ENCODE data around the gene SYNE2. TPM values are rescaled to one million over a fixed set of nuclear protein-coding genes. Genes with fewer than 3 reads are reported as not detected.

The SYNE2 gene
- total RNA-seq, 4 donors from 2014 or later = 96.9 to 207 (median 182) TPM

- H3K27me3 ChIP-seq = no peaks in the 10 kb centered on the region
- H3K4me1 ChIP-seq = no peaks in the 10 kb centered on the region
- intact Hi-C loops (cut with DNase I; ENCODE audit: low total_unique reads) = no loop called here
- no peak for DNase-seq
- H3K4me3 ChIP-seq = no peak overlapping the region
- H3K9me3 ChIP-seq = no peaks in the 10 kb centered on the region
- TF ChIP-seq CTCF (IDR thresholded peaks at IDR 0.05 in 4 of 5, conservative IDR thresholded peaks at IDR 0.05 in 1 of 5) (no peak), POLR2A (IDR thresholded peaks at IDR 0.05) (no peak)
- no peak for ATAC-seq
- H3K27ac ChIP-seq = no peak overlapping the region
- H3K36me3 ChIP-seq = peaks cover 0 to 15% of the 10 kb centered on the region in 2 donors
- in situ Hi-C loops (cut with MboI; ENCODE audit: low sequenced_read_pairs in 4 of 4) = no loop called here
Measured at GRCh38 chr14:64061115-64061514, 208.3 kb downstream of the SYNE2 start.

- no peak overlapping the region for H3K27ac ChIP-seq
- H3K9me3 ChIP-seq = no peaks in the 10 kb centered on the region
- no peaks in the 10 kb centered on the region for H3K4me1 ChIP-seq
- TF ChIP-seq POLR2A (IDR thresholded peaks at IDR 0.05) = no peak
- TF ChIP-seq CTCF (IDR thresholded peaks at IDR 0.05 in 4 of 5, conservative IDR thresholded peaks at IDR 0.05 in 1 of 5) = no peak
- H3K4me3 ChIP-seq = no peak overlapping the region
- DNase-seq = no peak
- in situ Hi-C loops (cut with MboI; ENCODE audit: low sequenced_read_pairs in 4 of 4) = no loop called here
- no peaks in the 10 kb centered on the region for H3K27me3 ChIP-seq
- no peak for ATAC-seq
- intact Hi-C loops (cut with DNase I; ENCODE audit: low total_unique reads) = no loop called here
- H3K36me3 ChIP-seq = peaks cover 0 to 12% of the 10 kb centered on the region in 2 donors
Measured at GRCh38 chr14:64061706-64062105, 208.9 kb downstream of the SYNE2 start.

- no peak for DNase-seq
- H3K27ac ChIP-seq = no peak overlapping the region
- H3K36me3 ChIP-seq = peaks cover 0 to 8% of the 10 kb centered on the region in 2 donors
- H3K4me3 ChIP-seq = no peak overlapping the region
- in situ Hi-C loops (cut with MboI; ENCODE audit: low sequenced_read_pairs in 4 of 4) (no loop called here), intact Hi-C loops (cut with DNase I; ENCODE audit: low total_unique reads) (no loop called here)
- no peaks in the 10 kb centered on the region for H3K9me3 ChIP-seq
- ATAC-seq = no peak
- H3K4me1 ChIP-seq = no peaks in the 10 kb centered on the region
- H3K27me3 ChIP-seq = no peaks in the 10 kb centered on the region
- TF ChIP-seq POLR2A (IDR thresholded peaks at IDR 0.05) (no peak), CTCF (IDR thresholded peaks at IDR 0.05 in 4 of 5, conservative IDR thresholded peaks at IDR 0.05 in 1 of 5) (no peak)
Measured at GRCh38 chr14:64062381-64063115, 209.7 kb downstream of the SYNE2 start.

GRCh38 chr14:64064447-64064846 lies 211.6 kb downstream of the SYNE2 start:
- no peak for TF ChIP-seq CTCF (IDR thresholded peaks at IDR 0.05 in 4 of 5, conservative IDR thresholded peaks at IDR 0.05 in 1 of 5)
- no peak for TF ChIP-seq POLR2A (IDR thresholded peaks at IDR 0.05)
- H3K27ac ChIP-seq = no peak overlapping the region
- ATAC-seq (no peak), DNase-seq (no peak)
- intact Hi-C loops (cut with DNase I; ENCODE audit: low total_unique reads) (no loop called here), in situ Hi-C loops (cut with MboI; ENCODE audit: low sequenced_read_pairs in 4 of 4) (no loop called here)
- no peaks in the 10 kb centered on the region for H3K27me3 ChIP-seq
- peaks cover 0 to 8% of the 10 kb centered on the region in 2 donors for H3K36me3 ChIP-seq
- H3K9me3 ChIP-seq = no peaks in the 10 kb centered on the region
- H3K4me1 ChIP-seq = no peaks in the 10 kb centered on the region
- H3K4me3 ChIP-seq = no peak overlapping the region
